H9 (cell line): ENCODE data around the gene MSMO1. TPM values are rescaled to one million over a fixed set of nuclear protein-coding genes. Genes with fewer than 3 reads are reported as not detected.

Experiments
- DNase-seq: peaks from one replicate; pipeline ENCODE4 v3.0.0-alpha.2; 2017
- H2AFZ ChIP-seq: one replicate; pipeline ENCODE4 v1.6.1; 2013; ENCODE audit warnings: mild to moderate bottlenecking, low read length, control low read depth, moderate library complexity
- H2AK5ac ChIP-seq: 2 replicates; pipeline ENCODE4 v1.6.1; 2013; ENCODE audit warnings: low read length, control low read depth, mixed read lengths; ENCODE audit not compliant: insufficient read length
- H2BK120ac ChIP-seq: one replicate; pipeline ENCODE4 v1.6.1; 2013; ENCODE audit warnings: low read depth, mild to moderate bottlenecking, low read length, control low read depth, inconsistent platforms; ENCODE audit not compliant: poor library complexity, severe bottlenecking
- H2BK12ac ChIP-seq: 2 replicates; pipeline ENCODE4 v1.6.1; 2013; ENCODE audit warnings: low read length, control low read depth, mixed read lengths, low read depth; ENCODE audit not compliant: insufficient read length
- H2BK15ac ChIP-seq: 2 replicates; pipeline ENCODE4 v1.6.1; 2013; ENCODE audit warnings: low read depth, low read length, control low read depth
- H2BK20ac ChIP-seq: one replicate; pipeline ENCODE4 v1.6.1; 2013; ENCODE audit warnings: low read depth, mild to moderate bottlenecking, low read length, control low read depth, inconsistent platforms; ENCODE audit not compliant: poor library complexity, severe bottlenecking
- H2BK5ac ChIP-seq: 2 replicates; pipeline ENCODE4 v1.6.1; 2013; ENCODE audit warnings: low read length, control low read depth, mixed read lengths; ENCODE audit not compliant: insufficient read length
- H3K14ac ChIP-seq: 2 replicates; pipeline ENCODE4 v1.6.1; 2013; ENCODE audit warnings: low read length, control low read depth; ENCODE audit not compliant: insufficient read depth
- H3K18ac ChIP-seq: 2 replicates; pipeline ENCODE4 v1.6.1; 2013; ENCODE audit warnings: low read depth, mild to moderate bottlenecking, mixed read lengths, low read length, control low read depth; ENCODE audit not compliant: insufficient read length
- H3K23ac ChIP-seq: 2 replicates; pipeline ENCODE4 v1.6.1; 2013; ENCODE audit warnings: low read length, control low read depth, mixed read lengths, low read depth; ENCODE audit not compliant: insufficient read length
- H3K23me2 ChIP-seq: 2 replicates; pipeline ENCODE4 v1.6.1; 2013; ENCODE audit warnings: low read depth, mild to moderate bottlenecking, mixed read lengths, low read length, control low read depth; ENCODE audit not compliant: insufficient read length, poor library complexity, severe bottlenecking
- H3K27ac ChIP-seq: 2 replicates; pipeline ENCODE4 v1.5.1; 2013; ENCODE audit warnings: low read length, control low read depth, mixed read lengths, low read depth; ENCODE audit not compliant: insufficient read length
- H3K27me3 ChIP-seq: 2 replicates; pipeline ENCODE4 v1.6.1; 2013; ENCODE audit warnings: low read length, control low read depth, inconsistent platforms; ENCODE audit not compliant: insufficient read depth
- H3K4ac ChIP-seq: 2 replicates; pipeline ENCODE4 v1.6.1; 2013; ENCODE audit warnings: low read depth, mild to moderate bottlenecking, control low read depth, inconsistent platforms, low read length, moderate library complexity
- H3K4me1 ChIP-seq: 2 replicates; pipeline ENCODE4 v1.6.1; 2013; ENCODE audit warnings: low read length, control low read depth, inconsistent platforms; ENCODE audit not compliant: insufficient read depth
- H3K4me2 ChIP-seq: 2 replicates; pipeline ENCODE4 v1.6.1; 2013; ENCODE audit warnings: low read length, control low read depth, mixed read lengths; ENCODE audit not compliant: insufficient read length, insufficient read depth
- H3K56ac ChIP-seq: 2 replicates; pipeline ENCODE4 v1.6.1; 2013; ENCODE audit warnings: low read depth, mild to moderate bottlenecking, mixed read lengths, low read length, control low read depth; ENCODE audit not compliant: insufficient read length
- H3K79me1 ChIP-seq: 2 replicates; pipeline ENCODE4 v1.6.1; 2013; ENCODE audit warnings: low read depth, mild to moderate bottlenecking, moderate library complexity, low read length, control low read depth, inconsistent platforms; ENCODE audit not compliant: insufficient read depth, poor library complexity, severe bottlenecking
- H3K79me2 ChIP-seq: 2 replicates; pipeline ENCODE4 v1.6.1; 2013; ENCODE audit warnings: low read length, control low read depth, inconsistent platforms; ENCODE audit not compliant: insufficient read depth
- H3K9ac ChIP-seq: 2 replicates; pipeline ENCODE4 v1.6.1; 2013; ENCODE audit warnings: low read length, control low read depth, mixed read lengths; ENCODE audit not compliant: insufficient read length; ENCODE audit errors: extremely low read depth
- H3K9me3 ChIP-seq: one replicate; pipeline ENCODE4 v1.6.1; 2013; ENCODE audit warnings: low read depth, low read length, inconsistent platforms; ENCODE audit not compliant: control insufficient read depth
- H3T11ph ChIP-seq: one replicate; pipeline ENCODE4 v1.6.1; 2013; ENCODE audit warnings: mild to moderate bottlenecking, low read length, control low read depth, inconsistent platforms
- H4K20me1 ChIP-seq: one replicate; pipeline ENCODE4 v1.6.1; 2013; ENCODE audit not compliant: control insufficient read depth, insufficient read length, insufficient read depth
- H4K5ac ChIP-seq: 2 replicates; pipeline ENCODE4 v1.6.1; 2013; ENCODE audit warnings: low read depth, mild to moderate bottlenecking, mixed read lengths, low read length, control low read depth; ENCODE audit not compliant: insufficient read length
- H4K8ac ChIP-seq: replicated peaks from 2 replicates; pipeline ENCODE4 v1.6.1; 2013; ENCODE audit warnings: low read length, control low read depth, mixed read lengths, low read depth; ENCODE audit not compliant: insufficient read length
- H4K91ac ChIP-seq: 2 replicates; pipeline ENCODE4 v1.6.1; 2013; ENCODE audit warnings: low read depth, mild to moderate bottlenecking, moderate library complexity, mixed read lengths, low read length, control low read depth; ENCODE audit not compliant: insufficient read length
- H3K27ac Mint-ChIP-seq, 3 experiments: 2 replicates in 2 of 3; 3 replicates in 1 of 3; pipeline ENCODE4 v1.8.0; 2020 to 2021; ENCODE audit warnings: mixed read lengths in 3 of 3, mild to moderate bottlenecking in 1 of 3, moderate library complexity in 1 of 3
- H3K27me3 Mint-ChIP-seq: 2 replicates; pipeline ENCODE4 v1.8.0; 2021; ENCODE audit warnings: low read depth, mild to moderate bottlenecking, moderate library complexity, mixed read lengths
- H3K36me3 Mint-ChIP-seq, 3 experiments: 2 replicates in 2 of 3; 3 replicates in 1 of 3; pipeline ENCODE4 v1.8.0; 2020 to 2021; ENCODE audit warnings: low read depth in 3 of 3, mixed read lengths in 3 of 3; ENCODE audit not compliant: insufficient read depth in 1 of 3
- H3K4me1 Mint-ChIP-seq, 2 experiments: 2 replicates each; pipeline ENCODE4 v1.8.0; 2020; ENCODE audit warnings: mixed read lengths in 2 of 2
- H3K4me3 Mint-ChIP-seq, 2 experiments: 2 replicates in 1 of 2; 3 replicates in 1 of 2; pipeline ENCODE4 v1.8.0; 2020 to 2021; ENCODE audit warnings: mild to moderate bottlenecking in 2 of 2, mixed read lengths in 2 of 2, moderate library complexity in 1 of 2
- H3K9me3 Mint-ChIP-seq, 2 experiments: 2 replicates in 1 of 2; 3 replicates in 1 of 2; pipeline ENCODE4 v1.8.0; 2020; ENCODE audit warnings: mild to moderate bottlenecking in 2 of 2, mixed read lengths in 2 of 2, moderate library complexity in 1 of 2
- whole genome bisulfite sequencing: extraction: QIAGEN DNeasy Blood & Tissue Kit; methylation state at CpG from one replicate; pipeline ENCODE4 v1.1.7; 2013; ENCODE audit warnings: missing lambda C conversion rate, low lambda C conversion rate, mixed read lengths; ENCODE audit not compliant: insufficient read length; ENCODE audit errors: extremely low coverage; 5-methylcytosine and 5-hydroxymethylcytosine counted together
- total RNA-seq: library from RNA; stranded (reverse); gene quantifications from 2 replicates; pipeline ENCODE4 v1.2.1, GENCODE V29; 2021
- TF ChIP-seq, protein P1 (sequence below): fragments of 200-600 bp; sonication (generic); conservative IDR thresholded peaks from 3 replicates; pipeline ENCODE4 v1.8.0; 2021; ENCODE audit warnings: antibody characterized with exemption, mild to moderate bottlenecking

Gene MSMO1
- total RNA-seq, 1 experiment from 2014 or later = 79.3 TPM

DNA sequence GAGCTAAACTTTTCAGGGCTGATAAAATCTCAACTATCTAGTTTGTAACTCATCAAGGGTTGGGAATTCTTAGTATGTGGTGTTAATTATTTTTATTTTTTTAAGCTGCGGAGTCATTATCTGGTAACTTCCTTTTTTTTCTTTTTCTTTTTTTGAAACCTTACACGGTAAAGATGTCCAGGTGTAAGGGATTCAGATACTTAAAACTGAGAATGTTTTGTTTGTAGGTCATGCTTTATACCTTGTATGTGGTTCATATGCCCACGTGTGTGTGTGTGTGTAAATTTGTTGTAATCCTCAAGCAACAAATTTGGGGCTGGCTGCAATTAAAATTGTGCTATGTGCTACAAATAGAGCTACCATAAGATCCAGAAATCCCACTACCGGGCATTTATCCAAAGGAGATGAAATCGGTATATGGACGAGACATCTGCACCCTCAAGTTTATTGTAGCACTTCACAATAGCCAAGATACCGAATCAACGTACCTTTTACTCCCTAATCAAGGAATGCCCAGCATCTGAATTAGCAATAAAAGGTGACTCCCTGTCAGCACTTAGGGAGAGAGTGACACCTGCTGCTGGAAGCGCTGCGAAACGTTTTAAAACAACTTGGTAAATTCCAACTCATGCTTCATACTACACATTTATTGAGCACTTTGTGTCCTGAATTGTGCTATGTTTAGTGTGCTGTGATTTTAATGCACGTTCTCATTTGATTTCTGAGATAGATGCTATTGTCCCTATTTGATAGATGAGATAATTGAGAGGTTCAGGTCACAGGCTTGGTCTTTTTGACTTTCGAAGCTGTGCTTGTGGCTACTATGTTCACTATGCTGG lies 16.1 kb downstream of the MSMO1 start:
- H3K4me3 Mint-ChIP-seq = no peak overlapping the region
- Histone ChIP-seq H2BK15ac (no peak overlapping the region), H2BK5ac (no peak overlapping the region), H3K18ac (no peak overlapping the region), H2AFZ (no peak overlapping the region), H3T11ph (no peak overlapping the region), H3K4me2 (no peak overlapping the region), H3K9me3 (no peaks in the 10 kb centered on the region), H3K79me1 (no peaks in the 10 kb centered on the region), H3K27ac (no peak overlapping the region), H3K56ac (no peak overlapping the region), H4K20me1 (no peaks in the 10 kb centered on the region), H3K9ac (no peak overlapping the region), H2BK12ac (no peak overlapping the region), H2BK120ac (no peak overlapping the region), H4K8ac (no peak overlapping the region), H3K27me3 (no peaks in the 10 kb centered on the region), H3K23ac (no peak overlapping the region), H4K91ac (no peak overlapping the region), H3K79me2 (no peaks in the 10 kb centered on the region), H4K5ac (no peak overlapping the region), H2AK5ac (no peak overlapping the region), H2BK20ac (no peak overlapping the region), H3K14ac (no peak overlapping the region), H3K4me1 (no peaks in the 10 kb centered on the region), H3K23me2 (no peaks in the 10 kb centered on the region), H3K4ac (no peak overlapping the region)
- peaks cover 2 to 3% of the 10 kb centered on the region in 2 experiments; a peak in 2 of 4 replicates for H3K4me1 Mint-ChIP-seq
- no peaks in the 10 kb centered on the region for H3K27me3 Mint-ChIP-seq
- peak overlapping the region in 1 of 3 experiments; percentile 92; a peak in 3 of 7 replicates for H3K27ac Mint-ChIP-seq
- TF ChIP-seq, protein P1, sequence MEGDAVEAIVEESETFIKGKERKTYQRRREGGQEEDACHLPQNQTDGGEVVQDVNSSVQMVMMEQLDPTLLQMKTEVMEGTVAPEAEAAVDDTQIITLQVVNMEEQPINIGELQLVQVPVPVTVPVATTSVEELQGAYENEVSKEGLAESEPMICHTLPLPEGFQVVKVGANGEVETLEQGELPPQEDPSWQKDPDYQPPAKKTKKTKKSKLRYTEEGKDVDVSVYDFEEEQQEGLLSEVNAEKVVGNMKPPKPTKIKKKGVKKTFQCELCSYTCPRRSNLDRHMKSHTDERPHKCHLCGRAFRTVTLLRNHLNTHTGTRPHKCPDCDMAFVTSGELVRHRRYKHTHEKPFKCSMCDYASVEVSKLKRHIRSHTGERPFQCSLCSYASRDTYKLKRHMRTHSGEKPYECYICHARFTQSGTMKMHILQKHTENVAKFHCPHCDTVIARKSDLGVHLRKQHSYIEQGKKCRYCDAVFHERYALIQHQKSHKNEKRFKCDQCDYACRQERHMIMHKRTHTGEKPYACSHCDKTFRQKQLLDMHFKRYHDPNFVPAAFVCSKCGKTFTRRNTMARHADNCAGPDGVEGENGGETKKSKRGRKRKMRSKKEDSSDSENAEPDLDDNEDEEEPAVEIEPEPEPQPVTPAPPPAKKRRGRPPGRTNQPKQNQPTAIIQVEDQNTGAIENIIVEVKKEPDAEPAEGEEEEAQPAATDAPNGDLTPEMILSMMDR = peak; percentile 60
- peaks cover 7 to 36% (median 32%) of the 10 kb centered on the region in 3 experiments; a peak in 6 of 7 replicates for H3K36me3 Mint-ChIP-seq
- H3K9me3 Mint-ChIP-seq = no peaks in the 10 kb centered on the region
- DNase-seq = no peak
- WGBS = no CpG with 5 or more reads among the region's 13 CpGs
